ENCODE data around the gene POC1A.

DNA sequence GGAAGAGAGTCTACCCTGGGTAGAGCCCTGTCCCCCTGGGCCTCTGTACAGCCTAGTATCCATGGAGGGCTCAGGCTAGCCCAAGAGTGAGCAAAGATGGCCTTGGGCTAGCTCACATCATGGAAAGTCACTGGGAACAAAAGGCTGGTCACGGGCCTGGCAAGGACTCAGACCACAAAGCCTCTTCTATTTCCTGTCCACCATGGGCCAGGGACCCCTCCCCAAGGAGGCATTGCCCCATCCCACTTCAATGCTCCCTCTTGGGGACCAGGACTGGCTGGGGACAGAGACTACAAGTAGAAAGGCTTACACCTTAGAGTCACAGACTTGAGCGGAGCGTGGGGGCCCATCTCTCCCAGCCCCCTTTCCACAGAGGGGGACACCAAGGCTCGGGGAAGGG, 114.8 kb downstream of the POC1A start:
- TF ChIP-seq, protein P1, sequence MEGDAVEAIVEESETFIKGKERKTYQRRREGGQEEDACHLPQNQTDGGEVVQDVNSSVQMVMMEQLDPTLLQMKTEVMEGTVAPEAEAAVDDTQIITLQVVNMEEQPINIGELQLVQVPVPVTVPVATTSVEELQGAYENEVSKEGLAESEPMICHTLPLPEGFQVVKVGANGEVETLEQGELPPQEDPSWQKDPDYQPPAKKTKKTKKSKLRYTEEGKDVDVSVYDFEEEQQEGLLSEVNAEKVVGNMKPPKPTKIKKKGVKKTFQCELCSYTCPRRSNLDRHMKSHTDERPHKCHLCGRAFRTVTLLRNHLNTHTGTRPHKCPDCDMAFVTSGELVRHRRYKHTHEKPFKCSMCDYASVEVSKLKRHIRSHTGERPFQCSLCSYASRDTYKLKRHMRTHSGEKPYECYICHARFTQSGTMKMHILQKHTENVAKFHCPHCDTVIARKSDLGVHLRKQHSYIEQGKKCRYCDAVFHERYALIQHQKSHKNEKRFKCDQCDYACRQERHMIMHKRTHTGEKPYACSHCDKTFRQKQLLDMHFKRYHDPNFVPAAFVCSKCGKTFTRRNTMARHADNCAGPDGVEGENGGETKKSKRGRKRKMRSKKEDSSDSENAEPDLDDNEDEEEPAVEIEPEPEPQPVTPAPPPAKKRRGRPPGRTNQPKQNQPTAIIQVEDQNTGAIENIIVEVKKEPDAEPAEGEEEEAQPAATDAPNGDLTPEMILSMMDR (IDR thresholded peaks at IDR 0.05) = no peak
- TF ChIP-seq POLR2AphosphoS5 (IDR thresholded peaks at IDR 0.05; ENCODE audit: low read depth, low read length) (no peak), SIN3A (IDR thresholded peaks at IDR 0.05; ENCODE audit: borderline replicate concordance, insufficient read depth, low read depth, low read length) (no peak)

All from Panc1 (cell line).